ENCODE measurements around the gene NAXD.

Gene NAXD

DNA sequence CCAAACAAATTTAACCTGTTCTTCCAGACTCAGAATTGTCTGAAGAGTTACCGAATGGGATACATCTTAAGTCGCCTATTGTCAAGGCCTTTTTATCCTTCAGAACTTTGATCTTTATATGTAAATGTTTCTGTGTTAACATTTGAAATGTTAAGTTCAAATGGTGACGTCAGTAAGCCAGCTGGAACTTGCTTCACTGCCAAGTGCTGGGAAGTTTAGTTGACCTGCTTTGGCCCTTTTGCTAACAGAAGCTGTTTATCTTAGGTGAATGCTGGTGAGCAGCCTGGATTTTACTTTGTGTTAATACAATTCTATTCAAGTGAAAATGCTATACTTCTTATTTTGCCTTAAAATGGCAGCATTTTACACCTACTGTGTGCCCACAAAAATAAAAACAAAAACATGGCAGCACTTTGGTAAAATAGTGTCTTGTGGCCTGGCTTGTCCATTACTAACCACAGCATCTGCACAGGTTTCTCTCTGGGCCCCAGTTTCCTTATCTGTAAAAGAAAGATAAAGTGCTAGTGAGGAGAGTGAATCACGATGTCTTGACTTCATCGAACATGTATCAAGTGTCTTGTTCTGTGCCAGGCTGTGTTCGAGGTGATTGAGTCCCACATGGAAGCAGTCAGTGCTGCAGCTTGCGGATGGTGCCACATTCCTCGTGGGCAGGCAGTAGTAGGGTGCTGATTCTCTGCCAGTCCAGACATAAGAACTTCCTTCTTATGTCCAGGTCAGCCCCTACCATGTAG lies 2.2 kb downstream of the NAXD start:
- TF ChIP-seq, protein P1, sequence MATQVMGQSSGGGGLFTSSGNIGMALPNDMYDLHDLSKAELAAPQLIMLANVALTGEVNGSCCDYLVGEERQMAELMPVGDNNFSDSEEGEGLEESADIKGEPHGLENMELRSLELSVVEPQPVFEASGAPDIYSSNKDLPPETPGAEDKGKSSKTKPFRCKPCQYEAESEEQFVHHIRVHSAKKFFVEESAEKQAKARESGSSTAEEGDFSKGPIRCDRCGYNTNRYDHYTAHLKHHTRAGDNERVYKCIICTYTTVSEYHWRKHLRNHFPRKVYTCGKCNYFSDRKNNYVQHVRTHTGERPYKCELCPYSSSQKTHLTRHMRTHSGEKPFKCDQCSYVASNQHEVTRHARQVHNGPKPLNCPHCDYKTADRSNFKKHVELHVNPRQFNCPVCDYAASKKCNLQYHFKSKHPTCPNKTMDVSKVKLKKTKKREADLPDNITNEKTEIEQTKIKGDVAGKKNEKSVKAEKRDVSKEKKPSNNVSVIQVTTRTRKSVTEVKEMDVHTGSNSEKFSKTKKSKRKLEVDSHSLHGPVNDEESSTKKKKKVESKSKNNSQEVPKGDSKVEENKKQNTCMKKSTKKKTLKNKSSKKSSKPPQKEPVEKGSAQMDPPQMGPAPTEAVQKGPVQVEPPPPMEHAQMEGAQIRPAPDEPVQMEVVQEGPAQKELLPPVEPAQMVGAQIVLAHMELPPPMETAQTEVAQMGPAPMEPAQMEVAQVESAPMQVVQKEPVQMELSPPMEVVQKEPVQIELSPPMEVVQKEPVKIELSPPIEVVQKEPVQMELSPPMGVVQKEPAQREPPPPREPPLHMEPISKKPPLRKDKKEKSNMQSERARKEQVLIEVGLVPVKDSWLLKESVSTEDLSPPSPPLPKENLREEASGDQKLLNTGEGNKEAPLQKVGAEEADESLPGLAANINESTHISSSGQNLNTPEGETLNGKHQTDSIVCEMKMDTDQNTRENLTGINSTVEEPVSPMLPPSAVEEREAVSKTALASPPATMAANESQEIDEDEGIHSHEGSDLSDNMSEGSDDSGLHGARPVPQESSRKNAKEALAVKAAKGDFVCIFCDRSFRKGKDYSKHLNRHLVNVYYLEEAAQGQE (IDR thresholded peaks at IDR 0.05; ENCODE audit: low read depth) = no peak
- no peak for TF ChIP-seq YY1 (IDR thresholded peaks at IDR 0.05; ENCODE audit: low read depth)

GRCh38 chr13:110618167-110618566 lies 2.8 kb downstream of the NAXD start:
- TF ChIP-seq FOXM1 (IDR thresholded peaks at IDR 0.05; ENCODE audit: borderline replicate concordance, low read depth) = no peak
- TF ChIP-seq ZBTB7A (IDR thresholded peaks at IDR 0.05; ENCODE audit: low read depth) = no peak
- TF ChIP-seq RAD21 (IDR thresholded peaks at IDR 0.05; ENCODE audit: low read depth) = no peak
- TF ChIP-seq, protein P2, sequence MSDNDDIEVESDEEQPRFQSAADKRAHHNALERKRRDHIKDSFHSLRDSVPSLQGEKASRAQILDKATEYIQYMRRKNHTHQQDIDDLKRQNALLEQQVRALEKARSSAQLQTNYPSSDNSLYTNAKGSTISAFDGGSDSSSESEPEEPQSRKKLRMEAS (IDR thresholded peaks at IDR 0.05) = no peak
- TF ChIP-seq YY1 (IDR thresholded peaks at IDR 0.05; ENCODE audit: low read depth) = no peak
- TF ChIP-seq EP300 (IDR thresholded peaks at IDR 0.05; ENCODE audit: borderline replicate concordance) = no peak
- TF ChIP-seq NFIC (IDR thresholded peaks at IDR 0.05) = no peak
- TF ChIP-seq USF1 (IDR thresholded peaks at IDR 0.05) = no peak
- no peak for TF ChIP-seq EGR1 (IDR thresholded peaks at IDR 0.05)
- TF ChIP-seq TAF1 (IDR thresholded peaks at IDR 0.05; ENCODE audit: low read depth) = no peak
- TF ChIP-seq CEBPB (IDR thresholded peaks at IDR 0.05) = no peak
- no peak for TF ChIP-seq CREB1 (IDR thresholded peaks at IDR 0.05; ENCODE audit: low read depth)
- TF ChIP-seq, protein P1 (IDR thresholded peaks at IDR 0.05; ENCODE audit: low read depth) = no peak
- no peak for TF ChIP-seq TCF12 (IDR thresholded peaks at IDR 0.05; ENCODE audit: low read depth)
- TF ChIP-seq TEAD4 (IDR thresholded peaks at IDR 0.05) = no peak

DNA sequence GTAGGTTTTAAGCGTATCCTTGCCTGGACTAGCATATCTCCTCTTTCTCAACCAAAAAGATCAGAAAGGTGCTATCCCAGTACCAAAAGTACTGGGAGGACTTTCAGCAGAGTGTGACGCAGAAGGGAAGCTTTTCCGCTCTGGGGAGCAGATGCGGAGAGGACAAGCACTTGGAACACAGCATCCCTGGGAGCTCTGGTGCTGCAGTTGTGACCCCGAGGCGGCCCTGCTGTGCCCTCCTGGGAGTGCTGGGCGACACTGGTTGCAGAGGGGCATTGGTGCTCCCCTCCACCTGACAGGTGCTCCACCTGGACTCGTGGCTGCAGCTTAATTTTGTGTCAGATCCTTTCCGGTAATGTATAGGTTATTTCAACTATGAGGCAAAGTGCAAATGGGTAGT lies 3.4 kb downstream of the NAXD start:
- TF ChIP-seq USF1 (IDR thresholded peaks at IDR 0.05) (no peak), RAD21 (IDR thresholded peaks at IDR 0.05; ENCODE audit: low read depth) (no peak), EGR1 (IDR thresholded peaks at IDR 0.05) (no peak), CREB1 (IDR thresholded peaks at IDR 0.05; ENCODE audit: low read depth) (no peak), NFIC (IDR thresholded peaks at IDR 0.05) (no peak), TEAD4 (IDR thresholded peaks at IDR 0.05) (no peak), EP300 (IDR thresholded peaks at IDR 0.05; ENCODE audit: borderline replicate concordance) (no peak), ZBTB7A (IDR thresholded peaks at IDR 0.05; ENCODE audit: low read depth) (no peak), YY1 (IDR thresholded peaks at IDR 0.05; ENCODE audit: low read depth) (no peak), FOXM1 (IDR thresholded peaks at IDR 0.05; ENCODE audit: borderline replicate concordance, low read depth) (no peak), CEBPB (IDR thresholded peaks at IDR 0.05) (no peak), TCF12 (IDR thresholded peaks at IDR 0.05; ENCODE audit: low read depth) (no peak), TAF1 (IDR thresholded peaks at IDR 0.05; ENCODE audit: low read depth) (no peak)
- TF ChIP-seq, protein P1 (IDR thresholded peaks at IDR 0.05; ENCODE audit: low read depth) = no peak
- TF ChIP-seq, protein P2 (IDR thresholded peaks at IDR 0.05) = no peak

DNA sequence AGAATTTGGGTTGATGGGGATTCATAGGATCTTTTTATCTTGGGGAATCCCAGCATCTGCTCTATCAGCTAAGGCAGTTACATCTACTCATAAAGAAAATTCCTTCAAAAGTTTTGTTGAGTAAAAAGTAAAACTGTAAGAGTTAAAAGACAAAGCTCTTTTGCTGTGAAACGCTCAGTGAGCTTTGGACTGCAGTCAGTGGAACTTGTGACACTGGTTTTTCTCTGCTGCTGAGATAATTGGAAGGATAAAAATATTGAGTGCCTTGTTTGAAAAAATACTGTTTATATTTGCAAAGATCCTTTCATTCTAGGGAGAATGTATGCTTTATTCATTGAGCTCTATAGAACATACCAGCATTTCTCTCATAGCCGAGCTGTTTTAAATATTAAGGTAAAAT lies 5.3 kb downstream of the NAXD start:
- TF ChIP-seq, protein P1 (IDR thresholded peaks at IDR 0.05; ENCODE audit: low read depth) = no peak
- TF ChIP-seq CREB1 (IDR thresholded peaks at IDR 0.05; ENCODE audit: low read depth) (no peak), TAF1 (IDR thresholded peaks at IDR 0.05; ENCODE audit: low read depth) (no peak), YY1 (IDR thresholded peaks at IDR 0.05; ENCODE audit: low read depth) (no peak), CEBPB (IDR thresholded peaks at IDR 0.05) (no peak), FOXM1 (IDR thresholded peaks at IDR 0.05; ENCODE audit: borderline replicate concordance, low read depth) (no peak), TEAD4 (IDR thresholded peaks at IDR 0.05) (no peak), RAD21 (IDR thresholded peaks at IDR 0.05; ENCODE audit: low read depth) (no peak), ZBTB7A (IDR thresholded peaks at IDR 0.05; ENCODE audit: low read depth) (no peak), USF1 (IDR thresholded peaks at IDR 0.05) (no peak)
- TF ChIP-seq, protein P2 (IDR thresholded peaks at IDR 0.05) = no peak
